HEK293 (cell line): Measurements from ENCODE around the gene VPS18.

Experiments
- GFI1B ChIP-seq: fragments of 450-650 bp; formaldehyde crosslinking; IDR thresholded peaks from 2 replicates; pipeline ENCODE4 v1.5.1; 2016; ENCODE audit warnings: missing biosample characterization, missing genetic modification characterization
- GLIS2 ChIP-seq: fragments of 450-650 bp; formaldehyde crosslinking; IDR thresholded peaks from 2 replicates; pipeline ENCODE4 v1.5.1; 2016; ENCODE audit warnings: missing biosample characterization, missing genetic modification characterization
- PRDM10 ChIP-seq: fragments of 450-650 bp; formaldehyde crosslinking; IDR thresholded peaks from 2 replicates; pipeline ENCODE4 v1.5.1; 2016; ENCODE audit warnings: missing biosample characterization, missing genetic modification characterization
- PRDM2 ChIP-seq: fragments of 450-650 bp; formaldehyde crosslinking; IDR thresholded peaks from 2 replicates; pipeline ENCODE4 v1.5.1; 2016; ENCODE audit warnings: missing biosample characterization, missing genetic modification characterization, borderline replicate concordance
- PRDM6 ChIP-seq: fragments of 450-650 bp; formaldehyde crosslinking; IDR thresholded peaks from 2 replicates; pipeline ENCODE4 v1.5.1; 2017; ENCODE audit warnings: missing biosample characterization, missing genetic modification characterization
- SCRT1 ChIP-seq: fragments of 450-650 bp; formaldehyde crosslinking; IDR thresholded peaks from 2 replicates; pipeline ENCODE4 v1.5.1; 2016; ENCODE audit warnings: missing biosample characterization, missing genetic modification characterization, borderline replicate concordance
- SCRT2 ChIP-seq: fragments of 450-650 bp; formaldehyde crosslinking; IDR thresholded peaks from 2 replicates; pipeline ENCODE4 v1.5.1; 2016; ENCODE audit warnings: missing biosample characterization, missing genetic modification characterization
- ZEB2 ChIP-seq: fragments of 450-650 bp; formaldehyde crosslinking; IDR thresholded peaks from 2 replicates; pipeline ENCODE4 v1.5.1; 2016; ENCODE audit warnings: missing biosample characterization, missing genetic modification characterization
- ZFP41 ChIP-seq: fragments of 450-650 bp; formaldehyde crosslinking; IDR thresholded peaks from 2 replicates; pipeline ENCODE4 v1.5.1; 2016; ENCODE audit warnings: missing biosample characterization, missing genetic modification characterization, borderline replicate concordance
- ZNF10 ChIP-seq: fragments of 450-650 bp; formaldehyde crosslinking; IDR thresholded peaks from 2 replicates; pipeline ENCODE4 v1.5.1; 2017; ENCODE audit warnings: missing biosample characterization, missing genetic modification characterization
- ZNF16 ChIP-seq: fragments of 450-650 bp; formaldehyde crosslinking; IDR thresholded peaks from 2 replicates; pipeline ENCODE4 v1.5.1; 2016; ENCODE audit warnings: low read depth, missing biosample characterization, missing genetic modification characterization
- ZNF202 ChIP-seq: fragments of 450-650 bp; formaldehyde crosslinking; IDR thresholded peaks from 2 replicates; pipeline ENCODE4 v1.5.1; 2016; ENCODE audit warnings: missing biosample characterization, missing genetic modification characterization, borderline replicate concordance
- ZNF26 ChIP-seq: fragments of 450-650 bp; formaldehyde crosslinking; IDR thresholded peaks from 2 replicates; pipeline ENCODE4 v1.5.1; 2016; ENCODE audit warnings: missing biosample characterization, missing genetic modification characterization
- ZNF311 ChIP-seq: fragments of 450-650 bp; formaldehyde crosslinking; IDR thresholded peaks from 2 replicates; pipeline ENCODE4 v1.5.1; 2017; ENCODE audit warnings: missing biosample characterization, missing genetic modification characterization, borderline replicate concordance
- ZNF362 ChIP-seq: fragments of 450-650 bp; formaldehyde crosslinking; IDR thresholded peaks from 2 replicates; pipeline ENCODE4 v1.5.1; 2016; ENCODE audit warnings: missing biosample characterization, missing genetic modification characterization
- ZNF610 ChIP-seq: fragments of 450-650 bp; formaldehyde crosslinking; IDR thresholded peaks from 2 replicates; pipeline ENCODE4 v1.5.1; 2016; ENCODE audit warnings: missing biosample characterization, missing genetic modification characterization, borderline replicate concordance
- ZNF645 ChIP-seq: fragments of 450-650 bp; formaldehyde crosslinking; IDR thresholded peaks from 2 replicates; pipeline ENCODE4; 2016; ENCODE audit warnings: missing biosample characterization, missing genetic modification characterization
- ZNF660 ChIP-seq: fragments of 450-650 bp; IDR thresholded peaks from 2 replicates; pipeline ENCODE4 v1.5.1; 2018; ENCODE audit warnings: missing biosample characterization, mild to moderate bottlenecking, missing genetic modification characterization
- ZNF664 ChIP-seq: fragments of 450-650 bp; formaldehyde crosslinking; IDR thresholded peaks from 2 replicates; pipeline ENCODE4 v1.5.1; 2016; ENCODE audit warnings: missing biosample characterization, missing genetic modification characterization
- ZNF704 ChIP-seq: fragments of 450-650 bp; formaldehyde crosslinking; IDR thresholded peaks from 2 replicates; pipeline ENCODE4 v1.5.1; 2016; ENCODE audit warnings: missing biosample characterization, missing genetic modification characterization
- ZNF747 ChIP-seq: fragments of 450-650 bp; formaldehyde crosslinking; IDR thresholded peaks from 2 replicates; pipeline ENCODE4 v1.5.1; 2016; ENCODE audit warnings: missing biosample characterization, missing genetic modification characterization
- ZNF837 ChIP-seq: fragments of 450-650 bp; formaldehyde crosslinking; IDR thresholded peaks from 2 replicates; pipeline ENCODE4 v1.5.1; 2016; ENCODE audit warnings: missing biosample characterization, missing genetic modification characterization
- ZSCAN30 ChIP-seq: fragments of 450-650 bp; IDR thresholded peaks from 2 replicates; pipeline ENCODE4 v1.5.1; 2018; ENCODE audit warnings: missing biosample characterization, mild to moderate bottlenecking, missing genetic modification characterization, moderate library complexity

The VPS18 gene

GRCh38 chr15:40929660-40930429 is 35.6 kb downstream of the VPS18 start (continued):
- TF ChIP-seq ZEB2 = 0 out of 2 replicates have a peak, but pooled peaks have one; percentile 31
- no peak for TF ChIP-seq ZNF311 (tag by site-specific recombination)
- no peak for TF ChIP-seq PRDM6 (tag by site-specific recombination)
- no peak for TF ChIP-seq SCRT2 (tag by site-specific recombination)
- no peak for TF ChIP-seq GFI1B (tag by site-specific recombination)
- no peak for TF ChIP-seq ZSCAN30 (tag by site-specific recombination)
- TF ChIP-seq ZNF645 = no peak
- TF ChIP-seq ZNF16 = no peak
- TF ChIP-seq PRDM10 (tag by site-specific recombination) = no peak
- TF ChIP-seq ZNF704 (tag by site-specific recombination) = no peak
- TF ChIP-seq ZNF26 (tag by site-specific recombination) = no peak
- no peak for TF ChIP-seq ZNF660 (tag by site-specific recombination)
- no peak for TF ChIP-seq ZNF10 (tag by site-specific recombination)
- TF ChIP-seq PRDM2 (tag by site-specific recombination) = no peak
- no peak for TF ChIP-seq ZNF664 (tag by site-specific recombination)
- TF ChIP-seq SCRT1 (tag by site-specific recombination) = no peak
- TF ChIP-seq ZNF610 (tag by site-specific recombination) = no peak
- TF ChIP-seq ZNF747 = no peak
- TF ChIP-seq ZNF837 = no peak
- no peak for TF ChIP-seq ZNF362 (tag by site-specific recombination)
- TF ChIP-seq ZFP41 (tag by site-specific recombination) = no peak
- TF ChIP-seq ZNF202 (tag by site-specific recombination) = no peak
- TF ChIP-seq GLIS2 (tag by site-specific recombination) = no peak
